ENCODE measurements around the gene GPRIN3. TPM values are rescaled to one million over a fixed set of nuclear protein-coding genes. Genes with fewer than 3 reads are reported as not detected.
A peak's percentile ranks its signal among the peaks of the same experiment; 100 is the strongest.

GPRIN3 gene
- total RNA-seq, 1 donor from 2014 or later: 2.6 TPM

DNA sequence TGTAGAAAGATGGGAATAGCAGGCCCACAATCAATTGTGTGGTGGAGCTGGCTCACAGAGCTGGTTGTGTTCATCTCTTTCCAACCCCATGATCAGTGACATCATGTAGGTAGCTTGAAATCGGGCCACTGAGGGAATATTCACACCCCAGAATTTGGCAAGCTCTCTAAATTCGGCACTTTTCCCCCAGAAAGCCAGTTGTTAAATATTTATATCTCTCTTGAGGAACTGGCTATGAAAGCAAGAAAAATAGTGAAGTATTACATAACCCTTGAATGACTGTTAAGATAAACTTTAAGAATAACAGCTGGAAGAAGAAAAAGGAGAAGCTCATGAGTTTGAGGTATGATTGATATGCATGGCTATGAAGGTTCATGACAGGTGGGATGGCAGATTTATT lies 38.9 kb downstream of the GPRIN3 start:
- FAIRE-seq: no peak
- Histone ChIP-seq H3K4me2 (ENCODE audit: low read length) (no peak overlapping the region), H3K9ac (ENCODE audit: low read length) (no peak overlapping the region), H2AFZ (ENCODE audit: low read depth, low read length) (no peak overlapping the region), H3K4me3 (ENCODE audit: insufficient read depth, low read depth, low read length) (no peak overlapping the region), H3K9me3 (ENCODE audit: insufficient read depth, low read depth, low read length) (no peaks in the 10 kb centered on the region), H3K79me2 (ENCODE audit: insufficient read depth, low read length) (no peaks in the 10 kb centered on the region), H4K20me1 (ENCODE audit: insufficient read depth, low read length) (no peaks in the 10 kb centered on the region), H3K27ac (ENCODE audit: low read depth, low read length) (no peak overlapping the region), H3K36me3 (ENCODE audit: insufficient read depth, low read length) (no peaks in the 10 kb centered on the region), H3K4me1 (ENCODE audit: insufficient read depth, low read length) (no peaks in the 10 kb centered on the region), H3K27me3 (ENCODE audit: insufficient read depth, low read length) (no peaks in the 10 kb centered on the region)
- Mint-ChIP-seq H3K27ac (ENCODE audit: unreplicated experiment) (no peak overlapping the region), H3K4me3 (ENCODE audit: unreplicated experiment) (no peak overlapping the region), H3K4me1 (ENCODE audit: low read depth, unreplicated experiment) (no peaks in the 10 kb centered on the region), H3K27me3 (ENCODE audit: low read depth, unreplicated experiment) (no peaks in the 10 kb centered on the region), H3K36me3 (ENCODE audit: low read depth, unreplicated experiment) (no peaks in the 10 kb centered on the region), H3K9me3 (ENCODE audit: unreplicated experiment) (no peaks in the 10 kb centered on the region)
- DNase-seq (ENCODE audit: low read depth): peak; percentile 4
- no peak for TF ChIP-seq EZH2 (IDR thresholded peaks at IDR 0.05; ENCODE audit: insufficient read depth, low read length)
- TF ChIP-seq CTCF (IDR thresholded peaks at IDR 0.05; ENCODE audit: insufficient read depth, low read depth, low read length): no peak

- TF ChIP-seq EZH2 (IDR thresholded peaks at IDR 0.05; ENCODE audit: insufficient read depth, low read length): no peak
- no peak for TF ChIP-seq CTCF (IDR thresholded peaks at IDR 0.05; ENCODE audit: insufficient read depth, low read depth, low read length)
- Histone ChIP-seq H3K9ac (ENCODE audit: low read length) (no peak overlapping the region), H4K20me1 (ENCODE audit: insufficient read depth, low read length) (no peaks in the 10 kb centered on the region), H3K4me1 (ENCODE audit: insufficient read depth, low read length) (no peaks in the 10 kb centered on the region), H3K4me3 (ENCODE audit: insufficient read depth, low read depth, low read length) (no peak overlapping the region), H3K27ac (ENCODE audit: low read depth, low read length) (no peak overlapping the region), H3K9me3 (ENCODE audit: insufficient read depth, low read depth, low read length) (no peaks in the 10 kb centered on the region), H3K79me2 (ENCODE audit: insufficient read depth, low read length) (no peaks in the 10 kb centered on the region), H3K4me2 (ENCODE audit: low read length) (no peak overlapping the region), H3K27me3 (ENCODE audit: insufficient read depth, low read length) (no peaks in the 10 kb centered on the region), H3K36me3 (ENCODE audit: insufficient read depth, low read length) (no peaks in the 10 kb centered on the region), H2AFZ (ENCODE audit: low read depth, low read length) (no peak overlapping the region)
- Mint-ChIP-seq H3K36me3 (ENCODE audit: low read depth, unreplicated experiment) (no peaks in the 10 kb centered on the region), H3K4me3 (ENCODE audit: unreplicated experiment) (no peak overlapping the region), H3K27ac (ENCODE audit: unreplicated experiment) (no peak overlapping the region), H3K9me3 (ENCODE audit: unreplicated experiment) (no peaks in the 10 kb centered on the region), H3K27me3 (ENCODE audit: low read depth, unreplicated experiment) (no peaks in the 10 kb centered on the region), H3K4me1 (ENCODE audit: low read depth, unreplicated experiment) (no peaks in the 10 kb centered on the region)
- no peak for DNase-seq (ENCODE audit: low read depth)
- FAIRE-seq: no peak
These were observed 39.8 kb downstream of the GPRIN3 start for GRCh38 chr4:89267846-89268245.

- Mint-ChIP-seq H3K4me1 (ENCODE audit: low read depth, unreplicated experiment) (no peaks in the 10 kb centered on the region), H3K27ac (ENCODE audit: unreplicated experiment) (no peak overlapping the region), H3K9me3 (ENCODE audit: unreplicated experiment) (peaks cover 2% of the 10 kb centered on the region), H3K36me3 (ENCODE audit: low read depth, unreplicated experiment) (peaks cover 1% of the 10 kb centered on the region), H3K27me3 (ENCODE audit: low read depth, unreplicated experiment) (no peaks in the 10 kb centered on the region), H3K4me3 (ENCODE audit: unreplicated experiment) (no peak overlapping the region)
- Histone ChIP-seq H3K27ac (ENCODE audit: low read depth, low read length) (no peak overlapping the region), H3K4me1 (ENCODE audit: insufficient read depth, low read length) (no peaks in the 10 kb centered on the region), H3K79me2 (ENCODE audit: insufficient read depth, low read length) (no peaks in the 10 kb centered on the region), H3K4me2 (ENCODE audit: low read length) (no peak overlapping the region), H4K20me1 (ENCODE audit: insufficient read depth, low read length) (no peaks in the 10 kb centered on the region), H3K9me3 (ENCODE audit: insufficient read depth, low read depth, low read length) (no peaks in the 10 kb centered on the region), H3K36me3 (ENCODE audit: insufficient read depth, low read length) (no peaks in the 10 kb centered on the region), H3K9ac (ENCODE audit: low read length) (no peak overlapping the region), H3K4me3 (ENCODE audit: insufficient read depth, low read depth, low read length) (no peak overlapping the region), H2AFZ (ENCODE audit: low read depth, low read length) (no peak overlapping the region), H3K27me3 (ENCODE audit: insufficient read depth, low read length) (no peaks in the 10 kb centered on the region)
- TF ChIP-seq CTCF (IDR thresholded peaks at IDR 0.05; ENCODE audit: insufficient read depth, low read depth, low read length) (no peak), EZH2 (IDR thresholded peaks at IDR 0.05; ENCODE audit: insufficient read depth, low read length) (no peak)
- DNase-seq (ENCODE audit: low read depth): no peak
- FAIRE-seq: no peak
These were observed 40.2 kb downstream of the GPRIN3 start for GRCh38 chr4:89267392-89267791.

All from astrocyte (in vitro differentiated cells and primary cell).